Kidney (tissue), 22 donors: ENCODE measurements around the gene KRTAP22-2. TPM values are rescaled to one million over a fixed set of nuclear protein-coding genes. Genes with fewer than 3 reads are reported as not detected.

Experiments used
- DNase-seq, 5 donors: peaks; one replicate each; pipeline ENCODE4 v3.0.0-alpha.2; 2013 to 2020
- FAIRE-seq: peaks from 2 replicates; lab custom pipeline; 2012; peaks lifted over from hg19 to GRCh38; lab: Jason Lieb, UNC
- H3K27ac ChIP-seq, 2 donors: one replicate each; pipeline ENCODE4 v1.7.0; 2013; ENCODE audit warnings: low read depth in 2 of 2, low read length in 2 of 2, inconsistent platforms in 1 of 2
- H3K27me3 ChIP-seq: one replicate; pipeline ENCODE4 v1.7.1; 2013; ENCODE audit warnings: low read length, inconsistent platforms; ENCODE audit not compliant: control insufficient read depth, insufficient read depth
- H3K36me3 ChIP-seq, 3 donors: one replicate each; pipeline versions ENCODE4 v1.7.0 to v1.7.1; 2013; ENCODE audit warnings: low read length in 3 of 3, control low read depth in 1 of 3, inconsistent platforms in 1 of 3; ENCODE audit not compliant: insufficient read depth in 3 of 3, control insufficient read depth in 2 of 3
- H3K4me1 ChIP-seq, 3 donors: one replicate each; pipeline versions ENCODE4 v1.7.0 to v1.7.1; 2013; ENCODE audit warnings: low read length in 3 of 3, inconsistent platforms in 1 of 3, low read depth in 1 of 3; ENCODE audit not compliant: control insufficient read depth in 2 of 3, insufficient read depth in 2 of 3
- H3K4me3 ChIP-seq, 3 donors: one replicate each; pipeline versions ENCODE4 v1.7.0 to v1.8.1; 2013; ENCODE audit warnings: low read length in 3 of 3, control low read depth in 1 of 3, inconsistent platforms in 1 of 3
- H3K9ac ChIP-seq, 3 donors: one replicate each; pipeline versions ENCODE4 v1.7.0 to v1.7.1; 2013; ENCODE audit warnings: low read length in 3 of 3, control low read depth in 1 of 3, inconsistent platforms in 1 of 3
- H3K9me3 ChIP-seq, 3 donors: one replicate each; pipeline versions ENCODE4 v1.7.0 to v1.7.1; 2013; ENCODE audit warnings: low read length in 3 of 3, control low read depth in 1 of 3, inconsistent platforms in 1 of 3; ENCODE audit not compliant: control insufficient read depth in 2 of 3, insufficient read depth in 1 of 3
- CTCF ChIP-seq: IDR thresholded peaks from 3 replicates; pipeline ENCODE4 v1.5.1; 2012; ENCODE audit warnings: mild to moderate bottlenecking, moderate library complexity, borderline replicate concordance; ENCODE audit not compliant: insufficient read depth; ENCODE audit errors: extremely low read depth
- intact Hi-C: fragments of 100-400 bp; cut with DNase I; formaldehyde crosslinking; loops from one replicate; pipeline ENCODE4 v1.11.1; 2022
- long read RNA-seq, 10 donors: library from polyadenylated mRNA in 1 of 10; unstranded in 1 of 10; transcript quantifications; one replicate each; pipeline ENCODE4 v2.0.0 and lab custom pipeline, GENCODE V29; 2021 to 2026
- polyA plus RNA-seq: library from polyadenylated mRNA; stranded (reverse); fragments of 350-450 nt; fragmentation: Illumina TruSeq; extraction: RNeasy Lipid Tissue Mini Kit (QIAGEN cat#74804); gene quantifications from one replicate; pipeline ENCODE4 v1.2.3, GENCODE V29; 2014; ENCODE audit warnings: low read depth, low replicate concordance; ENCODE audit not compliant: insufficient read depth
- total RNA-seq: library from RNA; stranded (reverse); fragmentation: NEBNext Ultra II Directional; extraction: Animal tissue kit (Norgen Biotek cat#: 25700); gene quantifications from one replicate; pipeline ENCODE4 v1.2.1, GENCODE V29; 2021
- donor health status: control.
- donor health status: control.
- donor health status: control.
- donor health status: control.
- donor health status: control.
- donor health status: DM: yes; HTN: yes; CAD: no.
- donor health status: Normal renal cell carcinoma (clear cell type).

Gene KRTAP22-2
- not detected for total RNA-seq
- not detected for polyA plus RNA-seq
- long read RNA-seq, donor 1: 0 reads
- long read RNA-seq, donor 2: 0 reads
- long read RNA-seq, donor 3: 0 reads
- long read RNA-seq, donor 4: 0 reads
- long read RNA-seq, donor 5: 0 reads
- long read RNA-seq, donor 6: 0 reads
- long read RNA-seq, donor 7: 0 reads
- long read RNA-seq, donor 8: 0 reads
- long read RNA-seq, donor 9: 0 reads
- long read RNA-seq, donor 10: 0 reads

DNA sequence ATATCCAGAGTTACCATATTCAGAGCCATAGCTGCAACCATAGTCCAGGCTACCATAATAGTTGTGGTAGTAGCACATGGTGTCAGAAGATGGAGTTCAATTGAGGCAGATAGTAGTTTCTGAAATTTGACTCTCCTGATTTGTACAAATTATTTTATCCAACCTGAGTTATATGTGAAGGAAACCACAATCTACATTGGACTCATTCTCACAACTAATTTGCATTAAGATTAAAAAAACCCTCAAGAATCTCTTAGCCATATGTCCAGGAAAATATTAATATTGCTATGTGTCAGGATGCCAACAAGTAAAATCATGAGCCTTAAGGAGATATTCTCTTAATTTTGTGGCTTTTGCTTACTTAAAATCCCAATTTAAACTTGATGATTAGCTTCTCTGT is at the start of gene KRTAP22-2:
TSS of gene KRTAP22-2 (minus strand) at position 101 of the 400 bp plus-strand sequence.
- no peak within 1 kb of the TSS for H3K9ac ChIP-seq
- DNase-seq (no peak), FAIRE-seq (no peak)
- no peak for TF ChIP-seq CTCF
- intact Hi-C loops: no loop called here
- no peaks in the 10 kb centered on the region for H3K4me1 ChIP-seq
- H3K27me3 ChIP-seq: no peaks in the 10 kb centered on the region
- no peak within 1 kb of the TSS for H3K27ac ChIP-seq
- no peaks in the 10 kb centered on the region for H3K36me3 ChIP-seq
- peaks cover 0 to under 1% (median 0%) of the 10 kb centered on the region in 3 donors for H3K9me3 ChIP-seq
- H3K4me3 ChIP-seq: no peak within 1 kb of the TSS

DNA sequence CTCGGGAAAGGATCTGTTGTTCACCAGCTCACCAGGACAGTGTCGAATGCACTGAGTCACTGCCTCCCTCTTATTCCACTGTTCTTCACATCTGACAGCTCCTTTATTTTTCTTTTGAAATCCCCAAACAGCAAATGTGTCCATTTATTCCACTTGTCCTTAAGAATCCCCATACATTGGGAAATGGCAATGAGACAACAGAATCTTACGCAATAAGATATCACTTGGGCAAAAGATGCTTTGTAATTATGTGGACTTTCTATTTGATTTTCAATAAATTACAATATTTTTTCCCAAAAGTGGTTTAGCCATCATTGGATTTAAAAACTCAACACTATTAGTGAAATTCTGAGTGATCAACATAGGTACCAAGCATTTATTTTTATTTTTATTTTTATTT is 48.5 kb upstream of the KRTAP22-2 start:
- FAIRE-seq (no peak), DNase-seq (no peak)
- H3K27me3 ChIP-seq: no peaks in the 10 kb centered on the region
- H3K27ac ChIP-seq: no peak overlapping the region
- no peaks in the 10 kb centered on the region for H3K4me1 ChIP-seq
- intact Hi-C loops: no loop called here
- H3K9me3 ChIP-seq: no peaks in the 10 kb centered on the region
- H3K36me3 ChIP-seq: no peaks in the 10 kb centered on the region
- H3K4me3 ChIP-seq: no peak overlapping the region
- no peak for TF ChIP-seq CTCF
- no peak overlapping the region for H3K9ac ChIP-seq

DNA sequence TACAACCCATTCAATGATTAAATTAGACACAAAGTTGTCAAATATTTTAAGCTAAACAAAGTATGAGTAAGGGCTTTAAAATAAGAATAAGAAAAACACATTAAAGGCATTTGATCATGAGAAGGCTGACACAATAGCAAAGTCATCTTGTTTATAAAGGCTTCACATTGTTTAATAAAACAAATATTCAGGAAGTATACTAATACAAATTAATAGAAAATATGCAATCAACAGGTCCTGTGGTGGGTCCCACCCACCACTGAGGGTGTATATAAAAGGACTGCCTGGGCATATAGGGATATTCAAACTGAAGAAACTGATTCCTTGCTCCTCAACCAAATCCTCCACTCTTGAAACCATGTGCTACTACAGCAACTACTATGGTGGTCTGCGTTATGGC is 44.7 kb upstream of the KRTAP22-2 start, which contains the start of gene KRTAP20-2:
TSS of gene KRTAP20-2 (plus strand) at position 301 of the 400 bp plus-strand sequence. CDS start at position 359, 58 bp downstream.
- TF ChIP-seq CTCF: no peak
- intact Hi-C loops: no loop called here
- Histone ChIP-seq H3K4me1 (no peaks in the 10 kb centered on the region), H3K27me3 (no peaks in the 10 kb centered on the region), H3K27ac (no peak within 1 kb of the TSS), H3K4me3 (no peak within 1 kb of the TSS), H3K9ac (no peak within 1 kb of the TSS), H3K36me3 (no peaks in the 10 kb centered on the region), H3K9me3 (no peaks in the 10 kb centered on the region)
- DNase-seq (no peak), FAIRE-seq (no peak)
